ENCODE results near the gene INO80.

GRCh38 chr15:40953713-40954074, 162.4 kb downstream of the INO80 start:
- TF ChIP-seq CTCF (conservative IDR thresholded peaks at IDR 0.05 in 1 of 2, IDR thresholded peaks at IDR 0.05 in 1 of 2; ENCODE audit: low read depth in 1 of 2, low read length in 2 of 2), result no peak
- TF ChIP-seq EZH2 (IDR thresholded peaks at IDR 0.05; ENCODE audit: low read length, missing control alignments), result no peak

Measured in fibroblast of lung (primary cell).